NCI-H345 treated with DMSO at 0.1 percent for 48 hours (cell line): ENCODE results near the gene ZNF862.
"Not testable (repeated sequence)": the region's sequence is repeated elsewhere in the genome, so short reads cannot be mapped to it uniquely, and the experiment has no call there.

Source experiments
- DNase-seq: peaks from one replicate; lab custom pipeline; 2025; ENCODE audit not compliant: unreplicated experiment; lab: John Stamatoyannopoulos, UW

The ZNF862 gene

GRCh38 chr7:149879766-149880637 lies 41.8 kb downstream of the ZNF862 start:
- peak; percentile 45 for DNase-seq

- DNase-seq = no peak
These were observed 42.6 kb downstream of the ZNF862 start for GRCh38 chr7:149880638-149881311.

- no peak for DNase-seq
These were observed 43.4 kb downstream of the ZNF862 start for GRCh38 chr7:149881328-149882247.

- no peak for DNase-seq
These were observed 44.3 kb downstream of the ZNF862 start for GRCh38 chr7:149882248-149883047.

GRCh38 chr7:149883048-149883438 lies 44.9 kb downstream of the ZNF862 start:
- no peak for DNase-seq

GRCh38 chr7:149883452-149883861 lies 45.3 kb downstream of the ZNF862 start:
- peak; percentile 44 for DNase-seq

- DNase-seq = no peak
These were observed 45.8 kb downstream of the ZNF862 start for GRCh38 chr7:149884016-149884415.

GRCh38 chr7:149884541-149884940 lies 46.4 kb downstream of the ZNF862 start:
- DNase-seq = no peak

- no peak for DNase-seq
These were observed 47.2 kb downstream of the ZNF862 start for GRCh38 chr7:149885191-149886017.

- DNase-seq = no peak
These were observed 47.8 kb downstream of the ZNF862 start for GRCh38 chr7:149886018-149886415.

- DNase-seq = no peak
These were observed 49.1 kb downstream of the ZNF862 start for GRCh38 chr7:149887311-149887710.

- DNase-seq = not testable (repeated sequence)
These were observed 52.5 kb downstream of the ZNF862 start for GRCh38 chr7:149890715-149891114.

- not testable (repeated sequence) for DNase-seq
These were observed 56.8 kb downstream of the ZNF862 start for GRCh38 chr7:149894957-149895356.

- not testable (repeated sequence) for DNase-seq
These were observed 69.7 kb downstream of the ZNF862 start for GRCh38 chr7:149907776-149908376.

GRCh38 chr7:149910219-149910618 lies 72.0 kb downstream of the ZNF862 start:
- not testable (repeated sequence) for DNase-seq

GRCh38 chr7:149912126-149912525 lies 74.0 kb downstream of the ZNF862 start:
- DNase-seq = not testable (repeated sequence)
